ENCODE measurements around the gene GBA2. TPM values are rescaled to one million over a fixed set of nuclear protein-coding genes. Genes with fewer than 3 reads are reported as not detected.

Gene GBA2
- total RNA-seq, 1 donor from 2014 or later = 84.7 TPM

DNA sequence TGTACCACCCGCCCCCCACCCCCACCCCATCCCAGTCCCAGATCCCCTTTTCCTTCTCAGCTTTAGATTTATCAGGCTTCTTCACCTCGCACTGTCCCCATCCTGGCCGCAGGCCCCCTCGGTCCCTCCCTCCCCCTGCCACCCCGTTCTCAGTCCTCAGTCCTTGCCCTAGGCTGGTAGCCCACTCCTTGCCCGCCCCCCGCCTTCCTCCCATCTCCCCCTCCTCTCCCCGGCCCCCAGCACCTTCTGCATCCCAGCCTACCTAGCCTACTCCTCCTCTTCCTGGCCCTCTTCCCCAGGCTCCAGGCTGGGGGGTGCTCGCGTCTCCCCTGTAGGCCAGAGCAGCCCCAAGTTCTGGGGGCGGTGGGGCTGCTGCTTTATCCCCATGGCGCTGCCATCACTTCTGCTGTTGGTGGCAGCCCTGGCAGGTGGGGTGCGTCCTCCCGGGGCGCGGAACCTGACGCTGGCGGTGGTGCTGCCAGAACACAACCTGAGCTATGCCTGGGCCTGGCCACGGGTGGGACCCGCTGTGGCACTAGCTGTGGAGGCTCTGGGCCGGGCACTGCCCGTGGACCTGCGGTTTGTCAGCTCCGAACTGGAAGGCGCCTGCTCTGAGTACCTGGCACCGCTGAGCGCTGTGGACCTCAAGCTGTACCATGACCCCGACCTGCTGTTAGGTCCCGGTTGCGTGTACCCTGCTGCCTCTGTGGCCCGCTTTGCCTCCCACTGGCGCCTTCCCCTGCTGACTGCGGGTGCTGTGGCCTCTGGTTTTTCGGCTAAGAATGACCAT lies 43.2 kb upstream of the GBA2 start:
- Mint-ChIP-seq H3K9me3 (no peaks in the 10 kb centered on the region), H3K27ac (no peak overlapping the region), H3K4me3 (peak overlapping the region; percentile 9), H3K4me1 (peaks cover 26% of the 10 kb centered on the region), H3K36me3 (no peaks in the 10 kb centered on the region), H3K27me3 (ENCODE audit: low read depth) (no peaks in the 10 kb centered on the region)
- no peak for DNase-seq (ENCODE audit: low spot score in 2 of 2, unreplicated experiment in 2 of 2)
- TF ChIP-seq, protein P1, sequence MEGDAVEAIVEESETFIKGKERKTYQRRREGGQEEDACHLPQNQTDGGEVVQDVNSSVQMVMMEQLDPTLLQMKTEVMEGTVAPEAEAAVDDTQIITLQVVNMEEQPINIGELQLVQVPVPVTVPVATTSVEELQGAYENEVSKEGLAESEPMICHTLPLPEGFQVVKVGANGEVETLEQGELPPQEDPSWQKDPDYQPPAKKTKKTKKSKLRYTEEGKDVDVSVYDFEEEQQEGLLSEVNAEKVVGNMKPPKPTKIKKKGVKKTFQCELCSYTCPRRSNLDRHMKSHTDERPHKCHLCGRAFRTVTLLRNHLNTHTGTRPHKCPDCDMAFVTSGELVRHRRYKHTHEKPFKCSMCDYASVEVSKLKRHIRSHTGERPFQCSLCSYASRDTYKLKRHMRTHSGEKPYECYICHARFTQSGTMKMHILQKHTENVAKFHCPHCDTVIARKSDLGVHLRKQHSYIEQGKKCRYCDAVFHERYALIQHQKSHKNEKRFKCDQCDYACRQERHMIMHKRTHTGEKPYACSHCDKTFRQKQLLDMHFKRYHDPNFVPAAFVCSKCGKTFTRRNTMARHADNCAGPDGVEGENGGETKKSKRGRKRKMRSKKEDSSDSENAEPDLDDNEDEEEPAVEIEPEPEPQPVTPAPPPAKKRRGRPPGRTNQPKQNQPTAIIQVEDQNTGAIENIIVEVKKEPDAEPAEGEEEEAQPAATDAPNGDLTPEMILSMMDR (IDR thresholded peaks at IDR 0.05; ENCODE audit: unreplicated experiment) = no peak

DNA sequence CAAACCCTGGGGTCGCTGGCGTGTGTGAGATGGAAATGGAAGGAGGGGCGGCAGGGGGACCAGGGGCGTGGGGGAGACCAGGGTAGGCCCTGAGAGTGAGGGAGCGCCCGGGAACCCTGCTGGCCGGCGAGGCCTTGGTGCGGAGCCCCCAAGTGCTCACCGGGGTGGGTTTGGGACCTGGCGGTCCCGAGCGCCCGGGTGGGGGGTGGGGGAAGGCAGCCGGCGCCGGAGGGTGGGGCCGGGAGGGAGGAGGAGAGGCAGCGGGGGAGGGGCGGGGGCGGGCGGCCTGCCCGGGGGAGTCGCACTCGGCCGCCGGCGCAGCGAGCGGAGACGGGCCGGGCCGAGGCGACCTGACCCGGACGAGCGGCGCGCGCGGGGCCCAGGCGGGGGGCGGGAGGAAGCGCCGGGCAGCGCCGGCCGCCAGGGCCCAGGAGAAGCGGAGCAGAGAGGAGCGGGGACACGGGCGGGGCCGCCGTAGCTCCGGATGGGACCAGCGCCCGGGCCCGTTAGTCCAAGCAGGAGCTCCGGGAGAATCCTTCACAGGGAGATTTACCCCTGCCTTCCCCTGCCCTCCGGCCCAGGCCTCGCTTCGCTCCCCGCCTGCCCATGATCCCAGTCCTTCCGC lies 42.4 kb upstream of the GBA2 start, which contains the start of gene NPR2:
Gene NPR2, plus strand, starts transcription at position 295 of the 625 bp plus-strand sequence. CDS start 818 bp downstream, outside the sequence.
- H3K4me3 Mint-ChIP-seq = peak within 1 kb of the TSS; percentile 80
- peaks cover 3% of the 10 kb centered on the region for H3K36me3 Mint-ChIP-seq
- peaks cover 26% of the 10 kb centered on the region for H3K4me1 Mint-ChIP-seq
- no peaks in the 10 kb centered on the region for H3K27me3 Mint-ChIP-seq (ENCODE audit: low read depth)
- peak within 1 kb of the TSS; percentile 81 for H3K27ac Mint-ChIP-seq
- TF ChIP-seq, protein P1 (IDR thresholded peaks at IDR 0.05; ENCODE audit: unreplicated experiment) = no peak
- peak in 1 of 2 experiments; percentile 48 for DNase-seq (ENCODE audit: low spot score in 2 of 2, unreplicated experiment in 2 of 2)
- no peaks in the 10 kb centered on the region for H3K9me3 Mint-ChIP-seq

DNA sequence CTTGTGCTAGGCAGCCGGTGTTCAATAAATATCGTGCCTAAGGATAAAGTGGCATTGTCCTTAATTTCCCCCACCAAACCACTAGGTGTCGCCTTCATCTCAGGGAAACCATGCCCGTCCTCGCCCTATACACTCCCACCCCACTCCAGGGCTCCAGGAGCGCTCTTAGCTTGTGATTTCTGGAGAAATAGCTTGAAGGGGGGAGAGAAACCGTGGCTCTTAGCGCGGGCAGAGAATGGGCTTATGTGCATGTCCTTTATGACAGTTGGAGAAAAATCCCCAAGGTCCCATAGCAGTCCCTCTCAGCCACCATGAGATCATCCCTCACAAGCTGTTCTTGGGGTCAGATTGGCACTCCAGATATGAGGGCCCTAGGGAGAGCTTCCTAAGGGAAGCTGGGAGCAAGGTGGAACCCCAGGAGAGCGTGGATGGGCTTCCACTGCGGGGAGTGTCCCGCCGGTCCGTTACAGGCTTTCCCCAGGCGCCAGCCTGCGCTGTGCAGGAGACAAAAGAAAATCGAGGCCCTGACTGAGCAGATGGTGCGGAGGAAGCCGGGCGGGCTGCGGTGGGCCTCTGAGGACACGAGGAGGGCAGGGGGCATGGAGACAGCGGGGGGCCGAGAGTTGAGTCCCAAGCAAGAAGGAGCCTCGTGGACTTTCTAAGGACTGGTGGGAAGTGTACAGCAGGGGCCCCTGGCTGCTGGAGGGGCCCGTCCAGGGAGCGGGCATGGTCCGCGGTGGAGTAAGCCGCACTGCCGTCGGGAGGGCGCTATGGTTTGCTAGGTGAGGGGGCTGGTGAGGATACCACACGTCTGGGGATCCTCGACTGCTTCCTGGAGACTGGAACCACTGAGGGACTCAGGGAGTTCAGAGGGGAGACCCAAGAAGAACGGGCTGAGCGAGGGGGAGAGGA lies 41.6 kb upstream of the GBA2 start:
- TF ChIP-seq, protein P1 (IDR thresholded peaks at IDR 0.05; ENCODE audit: unreplicated experiment) = peak; percentile 79
- H3K4me3 Mint-ChIP-seq = peak overlapping the region; percentile 80
- peak; percentile 55 to 73 for DNase-seq (ENCODE audit: low spot score in 2 of 2, unreplicated experiment in 2 of 2)
- no peaks in the 10 kb centered on the region for H3K9me3 Mint-ChIP-seq
- peaks cover 25% of the 10 kb centered on the region for H3K4me1 Mint-ChIP-seq
- peak overlapping the region; percentile 81 for H3K27ac Mint-ChIP-seq
- H3K36me3 Mint-ChIP-seq = peaks cover 3% of the 10 kb centered on the region
- no peaks in the 10 kb centered on the region for H3K27me3 Mint-ChIP-seq (ENCODE audit: low read depth)

GRCh38 chr9:35790025-35790384 lies 41.0 kb upstream of the GBA2 start:
- peaks cover 3% of the 10 kb centered on the region for H3K36me3 Mint-ChIP-seq
- no peak overlapping the region for H3K27ac Mint-ChIP-seq
- no peaks in the 10 kb centered on the region for H3K27me3 Mint-ChIP-seq (ENCODE audit: low read depth)
- TF ChIP-seq, protein P1 (IDR thresholded peaks at IDR 0.05; ENCODE audit: unreplicated experiment) = no peak
- no peaks in the 10 kb centered on the region for H3K9me3 Mint-ChIP-seq
- DNase-seq (ENCODE audit: low spot score in 2 of 2, unreplicated experiment in 2 of 2) = no peak
- no peak overlapping the region for H3K4me3 Mint-ChIP-seq
- H3K4me1 Mint-ChIP-seq = peaks cover 19% of the 10 kb centered on the region

- H3K27me3 Mint-ChIP-seq (ENCODE audit: low read depth) = no peaks in the 10 kb centered on the region
- DNase-seq (ENCODE audit: low spot score in 2 of 2, unreplicated experiment in 2 of 2) = no peak
- peaks cover 3% of the 10 kb centered on the region for H3K36me3 Mint-ChIP-seq
- H3K9me3 Mint-ChIP-seq = no peaks in the 10 kb centered on the region
- TF ChIP-seq, protein P1 (IDR thresholded peaks at IDR 0.05; ENCODE audit: unreplicated experiment) = no peak
- H3K4me3 Mint-ChIP-seq = no peak overlapping the region
- peaks cover 16% of the 10 kb centered on the region for H3K4me1 Mint-ChIP-seq
- no peak overlapping the region for H3K27ac Mint-ChIP-seq
These were observed 40.5 kb upstream of the GBA2 start for GRCh38 chr9:35789541-35789940.

Measured in mesothelial cell of epicardium (in vitro differentiated cells).